Small intestine (tissue), 7 donors: ENCODE results near the gene DTD1. TPM values are rescaled to one million over a fixed set of nuclear protein-coding genes. Genes with fewer than 3 reads are reported as not detected.

Experiments used
- DNase-seq, 2 donors: peaks; one replicate each; pipeline versions ENCODE4 v3.0.0 to v3.0.0-alpha.2; 2013
- FAIRE-seq: peaks from 2 replicates; lab custom pipeline; 2012; peaks lifted over from hg19 to GRCh38; lab: Jason Lieb, UNC
- H3K27ac ChIP-seq, 3 donors: one replicate each; pipeline ENCODE4 v1.5.1; 2013; ENCODE audit warnings: low read length in 2 of 3, mild to moderate bottlenecking in 2 of 3, control low read depth in 1 of 3, inconsistent platforms in 1 of 3, low read depth in 1 of 3, moderate library complexity in 1 of 3
- H3K27me3 ChIP-seq, 3 donors: one replicate each; pipeline ENCODE4 v1.6.1; 2013; ENCODE audit warnings: low read length in 3 of 3, inconsistent platforms in 1 of 3; ENCODE audit not compliant: control insufficient read depth in 3 of 3, insufficient read depth in 3 of 3
- H3K36me3 ChIP-seq, 3 donors: one replicate each; pipeline ENCODE4 v1.6.1; 2013; ENCODE audit warnings: low read length in 3 of 3, inconsistent platforms in 1 of 3, low read depth in 1 of 3, mild to moderate bottlenecking in 1 of 3, moderate library complexity in 1 of 3; ENCODE audit not compliant: control insufficient read depth in 3 of 3, insufficient read depth in 2 of 3
- H3K4me1 ChIP-seq, 3 donors: one replicate each; pipeline ENCODE4 v1.6.1; 2013; ENCODE audit warnings: low read length in 2 of 3, inconsistent platforms in 1 of 3, low read depth in 1 of 3, mild to moderate bottlenecking in 1 of 3, moderate library complexity in 1 of 3; ENCODE audit not compliant: control insufficient read depth in 3 of 3, insufficient read depth in 2 of 3
- H3K4me3 ChIP-seq, 3 donors: one replicate each; pipeline ENCODE4 v1.5.1; 2013; ENCODE audit warnings: low read length in 3 of 3, control low read depth in 1 of 3, inconsistent platforms in 1 of 3, low read depth in 1 of 3, mild to moderate bottlenecking in 1 of 3, moderate library complexity in 1 of 3
- H3K9me3 ChIP-seq, 2 donors: one replicate each; pipeline ENCODE4 v1.6.1; 2013; ENCODE audit warnings: low read depth in 1 of 2, low read length in 1 of 2; ENCODE audit not compliant: control insufficient read depth in 2 of 2, insufficient read depth in 1 of 2
- WGBS, 3 donors: extraction: QIAGEN DNeasy Blood & Tissue Kit; methylation state at CpG; one replicate each; pipeline ENCODE4 v1.1.7; 2013; 5-methylcytosine and 5-hydroxymethylcytosine counted together
- polyA plus RNA-seq, 4 donors: library from polyadenylated mRNA; stranded (reverse) in 3 of 4; unstranded in 1 of 4; fragments of 200-250 nt in 3 of 4; fragments of 120-200 nt in 1 of 4; gene quantifications; one replicate each; pipeline versions ENCODE4 v1.2.1 to v1.2.3, GENCODE V29; 2013
- donor health status: healthy with polysubstance abuse.
- donor health status: control.
- donor health status: control.
- donor health status: Bipolar disorder and iron deficiency.
- donor health status: healthy.

Gene DTD1
- polyA plus RNA-seq, 4 donors: 9.6 to 25.8 (median 16.1) TPM

- FAIRE-seq: no peak
- Histone ChIP-seq H3K27ac (no peak overlapping the region), H3K4me1 (peaks cover 0 to 3% (median 0%) of the 10 kb centered on the region in 3 donors), H3K4me3 (no peak overlapping the region), H3K27me3 (no peaks in the 10 kb centered on the region), H3K36me3 (peaks cover 0 to 2% (median 0%) of the 10 kb centered on the region in 3 donors), H3K9me3 (no peaks in the 10 kb centered on the region)
- DNase-seq: no peak
- WGBS, 3 donors: 86 to 98% (median 95%) methylated on average over 1 of the region's 1 CpG
These were observed 47.5 kb downstream of the DTD1 start for GRCh38 chr20:18635380-18635779.

DNA sequence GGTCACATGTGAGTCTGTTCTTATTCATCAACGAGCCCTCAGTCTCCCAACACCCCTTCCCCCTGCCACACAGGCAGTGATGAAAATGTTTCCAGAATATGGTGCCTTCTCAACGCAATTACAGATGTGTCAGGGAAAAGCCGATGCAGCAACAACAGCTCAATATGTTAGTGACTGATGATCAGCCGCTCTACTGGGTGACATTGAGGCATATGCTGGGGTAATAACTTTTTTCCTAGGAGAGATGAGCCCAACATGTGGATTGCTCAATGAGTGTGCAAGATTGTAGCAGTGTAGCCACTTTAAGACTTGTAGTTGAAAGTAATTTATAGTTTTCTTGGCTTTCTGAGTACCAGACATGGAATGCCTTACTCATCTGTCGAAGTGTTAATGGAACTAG is 49.4 kb downstream of the DTD1 start:
- Histone ChIP-seq H3K27ac (no peak overlapping the region), H3K36me3 (peaks cover 0 to 2% (median 0%) of the 10 kb centered on the region in 3 donors), H3K4me3 (no peak overlapping the region), H3K9me3 (no peaks in the 10 kb centered on the region), H3K27me3 (no peaks in the 10 kb centered on the region), H3K4me1 (peaks cover 0 to 3% (median 0%) of the 10 kb centered on the region in 3 donors)
- WGBS, 3 donors: 86 to 91% (median 89%) methylated on average over 5 of the region's 5 CpGs
- no peak for DNase-seq
- FAIRE-seq: no peak

GRCh38 chr20:18638768-18639167 is 50.9 kb downstream of the DTD1 start:
- FAIRE-seq: no peak
- no peaks in the 10 kb centered on the region for H3K9me3 ChIP-seq
- H3K27me3 ChIP-seq: no peaks in the 10 kb centered on the region
- peaks cover 0 to 3% (median 0%) of the 10 kb centered on the region in 3 donors for H3K4me1 ChIP-seq
- peaks cover 0 to 2% (median 0%) of the 10 kb centered on the region in 3 donors for H3K36me3 ChIP-seq
- no peak for DNase-seq
- 93 to 97% (median 95%) methylated on average over 2 of the region's 2 CpGs for WGBS, 3 donors
- no peak overlapping the region for H3K27ac ChIP-seq
- no peak overlapping the region for H3K4me3 ChIP-seq

- Histone ChIP-seq H3K27me3 (no peaks in the 10 kb centered on the region), H3K36me3 (peaks cover 0 to 2% (median 0%) of the 10 kb centered on the region in 3 donors), H3K4me1 (no peaks in the 10 kb centered on the region), H3K4me3 (no peak overlapping the region), H3K27ac (no peak overlapping the region), H3K9me3 (no peaks in the 10 kb centered on the region)
- DNase-seq: no peak
- WGBS, 3 donors: 78 to 84% (median 80%) methylated on average over 9 of the region's 9 CpGs
- FAIRE-seq: no peak
These were observed 51.7 kb downstream of the DTD1 start for GRCh38 chr20:18639501-18639979.

GRCh38 chr20:18645196-18645745 is 57.4 kb downstream of the DTD1 start:
- no peak for DNase-seq
- Histone ChIP-seq H3K27me3 (no peaks in the 10 kb centered on the region), H3K9me3 (no peaks in the 10 kb centered on the region), H3K27ac (no peak overlapping the region), H3K4me3 (no peak overlapping the region), H3K36me3 (no peaks in the 10 kb centered on the region), H3K4me1 (no peaks in the 10 kb centered on the region)
- FAIRE-seq: no peak
- WGBS, 3 donors: 85 to 91% (median 90%) methylated on average over 3 of the region's 3 CpGs

DNA sequence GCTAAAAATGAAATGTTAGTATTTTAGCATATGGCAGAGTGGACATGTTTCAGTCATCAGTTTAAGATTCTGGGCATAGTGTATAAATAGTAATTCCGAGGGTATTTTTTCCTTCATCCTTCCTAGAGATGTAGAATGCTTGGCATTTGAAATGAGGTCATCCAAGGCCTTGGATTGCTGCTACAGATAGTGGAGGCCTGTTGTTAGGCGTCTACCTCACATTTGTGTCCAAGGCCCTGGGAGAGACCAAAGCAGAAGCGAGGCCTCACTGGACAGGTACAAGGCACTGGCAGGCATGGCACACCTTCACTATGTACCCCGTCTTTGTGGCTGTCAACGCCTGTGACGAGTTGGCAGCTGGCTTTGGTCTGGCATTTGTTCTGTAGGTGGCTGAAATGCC is 58.0 kb downstream of the DTD1 start:
- Histone ChIP-seq H3K4me1 (no peaks in the 10 kb centered on the region), H3K9me3 (no peaks in the 10 kb centered on the region), H3K27ac (no peak overlapping the region), H3K36me3 (no peaks in the 10 kb centered on the region), H3K27me3 (no peaks in the 10 kb centered on the region), H3K4me3 (no peak overlapping the region)
- FAIRE-seq (no peak), DNase-seq (no peak)
- 91 to 95% (median 91%) methylated on average over 6 of the region's 6 CpGs for WGBS, 3 donors

DNA sequence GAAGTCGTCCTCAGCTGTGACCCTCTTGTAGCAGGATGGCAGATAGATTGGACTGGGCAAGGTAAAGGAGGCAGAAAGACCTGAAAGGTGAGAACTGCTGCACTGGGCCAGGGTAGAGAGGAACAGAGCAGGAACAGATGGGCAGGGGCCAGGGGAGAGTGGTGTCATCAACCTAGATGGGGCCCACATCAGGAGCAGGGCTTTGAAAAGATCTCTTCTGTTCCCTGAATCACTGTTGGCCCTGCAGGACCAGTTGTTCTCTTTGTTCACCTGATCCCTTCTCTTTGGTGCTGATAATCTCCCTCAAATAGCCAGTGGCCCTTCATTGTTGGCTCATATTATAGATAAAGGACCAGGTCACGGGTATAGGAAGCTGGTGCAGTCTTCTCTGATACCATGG is 59.9 kb downstream of the DTD1 start:
- Histone ChIP-seq H3K27me3 (no peaks in the 10 kb centered on the region), H3K36me3 (no peaks in the 10 kb centered on the region), H3K27ac (no peak overlapping the region), H3K9me3 (no peaks in the 10 kb centered on the region), H3K4me3 (no peak overlapping the region), H3K4me1 (no peaks in the 10 kb centered on the region)
- WGBS, 3 donors: 46 to 75% (median 50%) methylated on average over 1 to 2 of the region's 2 CpGs
- FAIRE-seq: no peak
- no peak for DNase-seq

DNA sequence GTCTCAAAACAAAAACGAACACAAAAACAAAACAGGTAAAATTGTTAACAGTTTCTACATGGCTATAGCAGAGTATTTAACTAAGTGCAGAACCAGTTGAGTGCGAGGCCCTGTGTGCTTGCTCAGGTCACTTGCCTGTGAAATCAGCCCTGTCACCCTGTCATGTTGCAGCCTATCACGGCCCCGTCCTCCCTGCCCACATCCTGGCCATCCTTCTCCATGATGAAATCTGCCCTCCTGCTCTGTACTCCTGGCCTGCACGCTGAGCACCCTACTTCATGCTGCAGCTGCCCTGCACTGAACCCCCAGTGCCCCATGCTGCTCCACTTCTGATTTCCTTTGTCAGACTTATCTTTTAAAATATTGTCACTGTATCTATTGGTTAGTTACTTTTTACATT is 62.4 kb downstream of the DTD1 start:
- FAIRE-seq: no peak
- 85 to 91% (median 91%) methylated on average over 5 of the region's 5 CpGs for WGBS, 3 donors

More for the DNA sequence above, 62.4 kb downstream of the DTD1 start:
- peaks cover 0 to 2% of the 10 kb centered on the region in 2 donors for H3K9me3 ChIP-seq
- no peak for DNase-seq
- no peak overlapping the region for H3K27ac ChIP-seq
- H3K36me3 ChIP-seq: no peaks in the 10 kb centered on the region
- H3K4me1 ChIP-seq: no peaks in the 10 kb centered on the region
- no peaks in the 10 kb centered on the region for H3K27me3 ChIP-seq
- no peak overlapping the region for H3K4me3 ChIP-seq
